Hematopoietic multipotent progenitor cell treated with erythropoietin and hydrocortisone succinate and interleukin-3 and kit ligand, for 8 days (in vitro differentiated cells): Measurements from ENCODE around the gene CNTN5.

Source experiments
- DNase-seq: peaks from one replicate; pipeline ENCODE4 v3.0.0-alpha.2; 2015

The CNTN5 gene

DNA sequence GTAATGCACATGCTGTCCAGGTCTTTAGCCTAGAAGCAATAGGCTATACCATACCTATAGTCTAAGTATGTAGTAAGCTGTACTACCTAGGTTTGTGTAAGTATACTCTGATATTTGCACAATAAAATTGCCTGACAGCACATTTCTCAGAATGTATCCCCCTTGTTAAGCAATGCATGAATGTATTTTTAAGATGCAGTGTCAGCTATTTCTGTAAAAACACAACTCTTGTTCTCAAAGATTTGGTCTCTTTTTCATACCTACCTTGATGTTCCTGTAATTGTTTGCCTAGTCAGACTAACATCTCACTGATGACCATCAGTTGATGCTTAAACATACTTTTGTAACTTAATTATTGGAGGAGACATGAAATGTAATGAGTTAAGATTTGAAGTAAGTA, 619.9 kb downstream of the CNTN5 start:
- DNase-seq = no peak

DNA sequence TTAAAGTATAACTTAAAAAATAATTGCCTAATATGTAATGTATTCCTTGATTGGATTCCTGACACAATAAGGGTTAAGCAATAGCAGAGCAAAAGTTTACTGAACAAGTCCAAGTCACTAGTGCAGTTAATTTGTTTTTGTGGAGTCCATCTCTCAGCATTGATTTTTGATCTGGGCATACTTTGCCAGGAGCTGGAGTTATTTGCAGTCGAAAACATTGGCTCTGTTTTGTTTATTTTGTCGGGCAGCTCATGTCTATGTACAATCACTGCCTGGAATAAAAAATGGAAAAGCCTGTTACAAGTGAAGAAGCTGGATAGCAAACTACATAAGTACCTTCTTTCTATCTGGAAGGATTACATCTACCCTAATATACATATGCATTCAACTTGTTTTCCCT, 625.2 kb downstream of the CNTN5 start:
- DNase-seq = no peak

DNA sequence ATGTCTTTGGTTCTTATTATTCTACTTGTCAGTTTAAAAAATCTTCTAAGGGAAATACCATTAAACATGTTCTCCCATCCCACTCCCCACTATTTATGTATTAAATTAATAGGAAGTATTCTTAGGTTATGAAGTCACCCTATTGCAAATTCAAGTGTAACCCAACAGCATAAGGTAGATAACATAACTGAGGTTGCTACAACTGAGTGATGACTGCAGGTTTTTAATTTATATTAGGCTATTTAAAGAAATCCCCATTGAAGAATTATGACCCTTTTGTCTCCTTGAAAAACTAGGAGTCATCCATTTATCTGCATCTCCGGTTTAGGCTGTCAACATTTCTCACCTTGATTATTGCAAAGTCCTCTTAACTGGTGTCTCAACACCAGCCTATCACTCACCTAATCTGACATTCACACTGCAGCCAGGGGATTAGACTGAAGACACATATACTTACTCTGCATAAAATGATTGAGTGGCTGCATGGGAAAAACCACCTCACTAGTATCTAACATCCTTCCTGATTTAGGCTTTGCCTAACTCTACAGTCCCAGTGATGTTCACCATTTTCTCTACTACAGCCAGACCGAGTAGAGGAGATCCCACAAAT, 649.4 kb downstream of the CNTN5 start:
- DNase-seq = no peak

DNA sequence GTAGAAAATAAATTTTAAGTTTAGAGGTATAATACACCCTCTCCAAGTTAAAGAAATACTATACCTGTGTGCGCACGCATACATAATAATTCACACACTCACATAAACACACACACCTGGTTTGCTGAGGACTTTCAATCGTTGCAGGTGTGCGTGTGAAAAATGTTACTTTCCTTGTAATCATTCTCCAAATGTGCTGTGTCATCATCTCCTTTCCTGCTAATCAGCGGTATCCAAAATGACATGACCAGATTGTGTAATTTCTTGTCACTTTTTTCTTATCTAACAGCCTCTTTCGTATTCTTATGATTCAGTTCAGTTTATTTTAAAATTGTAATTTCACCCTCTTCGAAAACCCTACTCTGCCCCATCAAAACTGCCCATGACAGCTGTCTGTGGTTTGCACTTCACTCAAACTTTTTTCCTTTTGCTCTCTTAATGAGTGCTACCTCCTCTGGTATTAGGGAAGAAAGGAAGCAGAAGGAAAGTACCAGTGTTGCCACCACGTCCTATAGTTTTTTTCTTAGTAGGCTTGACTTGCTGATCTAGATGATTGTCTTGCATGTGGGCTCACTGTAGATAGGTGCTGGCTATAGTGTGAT, 651.2 kb downstream of the CNTN5 start:
- no peak for DNase-seq

DNA sequence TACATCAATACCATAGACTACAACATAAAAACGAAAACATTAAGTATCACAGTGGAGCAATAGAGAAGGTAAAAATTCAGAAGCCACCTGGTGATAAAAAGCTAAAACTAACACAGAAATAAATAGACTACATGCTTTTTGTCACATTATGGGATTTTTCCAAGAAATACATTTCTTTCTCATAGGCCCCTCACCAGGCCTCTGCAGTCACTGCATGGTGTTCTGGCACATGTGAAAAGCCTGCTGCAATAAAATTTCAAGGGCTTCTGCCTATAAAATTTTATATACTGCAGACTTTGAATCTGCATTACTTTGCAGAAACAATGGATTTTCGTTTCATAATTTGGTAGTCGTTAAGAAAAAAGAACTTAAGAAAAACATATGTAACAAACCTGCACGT, 655.5 kb downstream of the CNTN5 start:
- DNase-seq = no peak

DNA sequence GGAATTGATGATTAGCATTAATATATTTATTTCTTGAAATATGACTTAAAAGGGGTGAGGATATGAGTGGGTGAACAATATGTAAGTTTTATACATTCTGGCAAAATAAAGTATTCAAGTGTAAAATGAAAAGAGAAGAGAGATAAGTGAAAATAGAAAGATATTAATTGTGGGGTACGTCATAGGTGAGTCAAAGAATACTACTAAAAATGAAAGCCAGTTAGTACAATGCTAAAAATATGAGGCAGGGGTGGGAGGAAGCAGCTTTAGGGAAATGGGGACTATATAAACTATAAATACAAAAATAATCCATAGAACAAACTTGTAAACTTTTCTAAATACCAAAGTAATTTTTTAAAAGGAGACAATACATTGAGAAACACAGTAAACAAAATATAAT, 661.4 kb downstream of the CNTN5 start:
- DNase-seq = no peak

DNA sequence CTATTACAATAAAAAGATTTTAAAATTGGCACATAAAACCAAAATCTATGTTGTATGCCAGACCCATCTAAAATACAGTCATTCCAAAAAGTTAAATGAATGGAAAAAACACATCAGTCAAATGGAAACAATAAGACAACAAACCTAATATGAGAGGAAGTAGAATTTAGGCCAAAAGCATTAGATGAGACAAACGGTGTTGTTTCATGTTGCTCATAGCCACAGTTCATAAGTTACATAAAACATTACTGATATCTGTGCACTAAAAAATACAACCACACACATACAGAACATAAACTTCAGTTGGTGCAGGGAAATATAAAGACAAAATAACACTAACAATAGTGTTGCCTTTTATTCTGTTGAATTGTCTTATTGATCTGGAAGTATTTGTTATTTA, 661.9 kb downstream of the CNTN5 start:
- DNase-seq = no peak

DNA sequence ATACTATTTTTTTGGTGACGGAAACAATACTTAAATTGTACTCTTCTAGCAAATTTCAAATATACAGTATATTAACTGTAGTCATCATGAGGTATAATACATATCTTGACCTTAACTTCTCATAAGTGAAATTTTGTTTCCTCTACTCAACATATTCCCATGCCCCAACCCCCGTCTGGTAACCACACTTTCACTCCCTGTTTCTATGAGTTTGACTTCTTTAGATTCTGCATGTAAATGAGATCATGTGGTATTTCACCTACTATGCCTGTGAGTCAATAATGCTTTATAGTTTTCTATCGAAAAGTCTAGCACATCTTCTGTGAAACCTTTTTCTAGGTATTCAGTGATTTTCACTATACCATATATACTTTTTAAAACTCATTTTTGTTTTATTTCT, 663.2 kb downstream of the CNTN5 start:
- DNase-seq = no peak

DNA sequence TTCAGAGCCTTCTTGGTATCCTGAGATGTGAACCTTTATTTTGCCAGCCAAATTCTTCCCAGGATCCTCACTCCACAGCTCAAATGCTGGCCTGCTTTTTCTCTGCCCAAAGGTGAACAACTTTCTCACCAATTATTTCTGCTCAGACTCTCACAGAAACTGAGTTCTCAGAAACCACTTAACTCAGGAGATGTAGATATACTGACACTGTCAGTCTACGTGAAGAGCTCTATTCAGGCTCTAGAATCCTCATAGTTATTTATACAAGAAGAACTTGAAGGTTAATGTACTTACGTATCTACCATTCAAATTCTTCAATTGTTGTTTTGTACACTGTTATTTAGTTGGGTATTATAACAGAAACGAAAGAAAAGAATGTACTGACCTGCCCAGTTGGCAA, 666.1 kb downstream of the CNTN5 start:
- DNase-seq = no peak

DNA sequence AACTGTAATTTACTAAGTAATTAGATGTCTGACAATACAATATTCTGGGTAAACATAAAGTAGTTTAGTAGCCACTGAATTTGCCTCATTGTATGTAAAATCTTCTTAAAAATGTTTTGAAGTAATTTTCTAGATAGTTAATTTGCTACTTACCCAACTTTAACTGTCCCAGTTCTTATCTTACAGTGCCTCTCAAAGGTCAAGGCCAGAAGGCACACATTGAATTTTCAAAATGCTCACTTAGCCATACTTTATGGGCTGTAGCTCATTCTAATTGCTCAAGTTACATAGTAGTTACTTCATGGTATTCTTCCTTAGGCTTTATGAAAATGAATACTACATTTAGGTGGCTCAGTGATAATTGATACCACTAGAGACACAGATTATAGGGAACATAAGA, 666.6 kb downstream of the CNTN5 start:
- DNase-seq = no peak

DNA sequence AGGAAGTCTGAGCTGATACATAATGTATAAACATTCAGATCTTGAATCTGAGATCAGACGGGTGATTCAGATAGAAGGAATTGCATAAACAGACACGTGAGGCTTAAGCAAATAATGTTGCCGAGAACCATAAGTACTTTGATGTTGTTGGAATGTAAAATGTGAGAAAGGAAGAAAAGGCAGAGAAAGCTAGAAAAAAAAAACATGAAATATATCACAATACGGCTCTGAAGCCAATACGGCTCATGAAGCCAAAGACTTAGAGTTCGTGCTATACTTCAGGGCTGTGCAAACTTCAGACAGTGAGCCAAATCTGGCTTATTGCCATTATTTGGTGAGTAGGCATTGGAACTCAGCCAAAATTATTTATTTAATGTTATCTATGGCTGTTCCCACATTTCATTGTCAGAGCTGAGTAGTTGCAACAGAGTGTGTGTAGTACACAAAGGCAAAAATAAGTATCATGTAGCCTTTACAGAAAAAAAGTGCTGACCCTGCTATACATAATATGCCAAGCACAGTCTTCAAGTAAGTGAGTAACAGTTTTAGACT, 673.3 kb downstream of the CNTN5 start:
- peak; percentile 11 for DNase-seq

DNA sequence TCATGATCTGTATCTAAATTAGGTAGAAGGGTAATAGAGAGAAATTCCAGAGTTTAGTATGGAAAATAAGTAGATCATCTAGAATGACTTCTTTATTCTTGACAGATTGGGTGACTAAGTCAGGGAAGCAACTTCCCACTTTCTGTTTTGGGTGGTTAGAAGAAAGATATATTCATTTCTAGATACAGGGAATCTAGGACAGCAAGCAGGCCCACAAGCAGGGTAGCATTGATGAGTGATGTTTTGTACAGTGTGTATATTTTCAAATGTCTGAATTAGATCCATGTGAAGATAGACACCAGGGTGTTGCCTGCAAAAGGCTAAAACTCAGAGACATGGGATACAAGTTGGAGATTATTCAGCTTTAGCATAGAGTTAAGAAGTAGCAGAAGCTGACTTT, 674.4 kb downstream of the CNTN5 start:
- DNase-seq = no peak

DNA sequence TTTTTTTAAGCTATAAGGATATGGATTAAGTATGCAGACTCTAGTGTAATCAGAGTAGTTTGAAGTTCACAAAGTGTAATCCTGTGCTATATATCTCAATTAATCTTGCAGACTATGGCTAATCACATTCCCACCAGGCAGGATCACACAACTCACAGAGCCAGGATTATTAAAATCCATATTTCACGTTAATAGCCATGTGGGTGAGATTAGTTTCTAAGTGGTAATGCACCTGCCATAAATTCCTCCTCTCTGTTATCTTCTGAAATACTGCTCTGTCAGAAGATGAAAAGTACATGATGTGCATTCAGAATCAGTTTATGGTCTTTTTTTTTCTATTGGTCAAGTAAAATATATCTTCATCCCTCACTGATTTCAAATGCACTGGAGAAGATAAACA, 686.1 kb downstream of the CNTN5 start:
- no peak for DNase-seq

DNA sequence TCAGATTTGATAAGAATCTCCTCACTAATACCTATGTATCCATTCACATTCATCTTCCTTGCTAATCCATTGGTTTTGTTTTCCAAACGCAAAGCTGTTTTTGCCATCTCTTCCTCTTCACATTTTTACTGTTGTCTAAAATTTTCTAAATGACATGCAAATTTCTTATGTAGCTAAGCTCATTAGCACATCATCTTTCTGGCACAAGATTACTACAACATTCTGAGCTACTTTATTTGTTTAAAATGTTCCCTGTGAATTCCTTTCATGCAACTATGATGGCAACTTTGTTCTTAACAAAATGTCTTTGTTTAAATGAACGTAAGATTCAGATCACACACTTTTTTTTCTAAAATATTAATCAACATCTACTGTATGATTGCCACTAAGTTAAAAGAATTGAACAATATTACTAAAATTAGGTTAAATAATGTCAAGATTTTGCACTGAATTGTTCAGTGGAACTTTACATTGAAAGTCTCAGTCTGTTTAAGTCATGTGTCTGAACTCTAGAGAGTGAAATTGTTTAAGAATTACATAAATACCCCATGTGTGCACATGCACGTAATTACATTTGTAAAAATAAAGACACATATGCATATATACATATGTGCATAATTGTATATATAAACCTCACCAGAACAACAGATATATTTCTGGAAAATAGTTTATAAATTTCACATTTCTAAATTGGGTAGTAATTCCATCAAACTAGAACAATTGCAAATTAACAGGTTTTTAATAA, 688.4 kb downstream of the CNTN5 start:
- no peak for DNase-seq

DNA sequence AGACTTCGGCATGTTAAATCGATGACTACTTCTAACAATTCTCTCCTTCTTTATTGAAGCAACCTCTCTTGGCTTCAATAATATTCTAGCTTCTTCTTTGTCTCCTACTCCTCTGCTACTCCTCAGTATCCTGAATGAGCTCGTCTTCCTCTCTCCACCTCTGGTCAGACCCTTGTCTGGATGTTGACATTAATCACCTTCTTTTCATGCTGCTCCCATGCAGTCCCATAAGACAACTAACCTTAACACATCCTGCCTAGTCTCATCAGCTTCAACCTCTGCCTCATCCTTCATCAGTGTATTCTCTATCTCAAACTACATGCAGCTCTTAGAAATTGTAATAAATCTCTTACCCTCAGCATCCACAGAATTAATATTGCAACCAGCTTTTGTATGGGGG, 695.6 kb downstream of the CNTN5 start:
- DNase-seq = no peak

DNA sequence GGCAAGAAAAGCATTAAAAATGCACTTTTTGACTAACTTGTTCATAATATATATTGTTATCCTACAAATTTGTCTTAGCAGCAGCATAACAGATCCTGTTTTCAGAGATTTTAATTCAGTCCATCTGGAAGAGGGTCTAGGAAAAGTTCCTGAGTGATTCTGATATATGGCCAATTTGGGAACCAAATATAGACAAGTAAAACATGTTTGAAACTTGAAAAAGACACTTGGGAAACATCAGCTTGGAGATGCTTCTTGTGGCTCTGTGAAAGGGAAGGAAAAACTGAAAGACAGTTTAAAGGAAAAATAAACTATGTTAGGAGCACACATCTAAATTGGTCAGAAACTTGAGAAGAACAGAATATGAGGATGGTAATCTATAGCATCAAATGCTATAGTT, 697.5 kb downstream of the CNTN5 start:
- DNase-seq = no peak

DNA sequence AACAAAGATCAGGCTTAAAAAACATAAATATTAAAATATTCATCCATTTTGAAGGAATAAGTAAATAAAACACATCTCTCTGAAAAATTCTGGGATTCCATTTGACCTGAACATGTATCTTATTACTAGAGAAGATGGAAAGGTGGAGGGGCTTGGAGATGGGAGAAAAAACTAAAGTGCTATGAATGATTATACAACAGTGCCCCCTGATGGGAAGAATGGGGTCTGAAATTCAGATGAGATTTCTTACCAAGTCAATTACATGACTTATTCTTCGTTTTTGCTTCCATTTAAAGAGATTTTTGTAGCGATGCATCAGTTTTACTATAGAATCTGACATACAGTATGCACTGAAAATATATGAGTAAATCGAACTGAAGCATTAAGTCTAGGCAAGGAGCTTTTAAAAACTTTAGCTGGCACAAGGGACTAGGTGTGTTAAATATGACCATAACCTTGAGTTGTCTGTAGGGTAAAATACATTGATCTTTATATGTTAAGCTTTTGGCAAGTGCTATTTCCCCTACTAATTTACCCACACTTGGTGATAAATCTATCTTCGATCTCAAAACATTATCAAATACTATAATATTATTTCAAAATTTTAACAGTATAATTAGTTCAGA, 718.8 kb downstream of the CNTN5 start:
- peak; percentile 21 for DNase-seq

DNA sequence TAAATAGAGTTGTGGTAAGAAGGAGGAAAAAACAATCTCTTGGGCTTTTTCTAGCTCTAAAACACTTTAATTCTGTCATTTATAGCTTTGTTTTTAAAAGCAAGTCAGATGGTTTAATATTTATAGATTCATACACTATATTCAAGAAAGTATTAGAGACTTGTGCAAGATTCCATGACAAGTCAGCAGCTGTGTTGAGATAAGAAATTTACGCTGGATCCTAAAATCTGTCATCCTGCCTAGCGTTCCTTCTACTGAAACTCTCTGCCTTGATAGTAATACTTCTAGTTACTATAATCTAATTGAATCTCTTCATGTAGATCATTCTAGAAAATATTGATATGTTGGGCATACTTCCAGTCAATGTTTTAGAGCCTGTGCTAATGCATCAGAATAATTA, 721.8 kb downstream of the CNTN5 start:
- no peak for DNase-seq

DNA sequence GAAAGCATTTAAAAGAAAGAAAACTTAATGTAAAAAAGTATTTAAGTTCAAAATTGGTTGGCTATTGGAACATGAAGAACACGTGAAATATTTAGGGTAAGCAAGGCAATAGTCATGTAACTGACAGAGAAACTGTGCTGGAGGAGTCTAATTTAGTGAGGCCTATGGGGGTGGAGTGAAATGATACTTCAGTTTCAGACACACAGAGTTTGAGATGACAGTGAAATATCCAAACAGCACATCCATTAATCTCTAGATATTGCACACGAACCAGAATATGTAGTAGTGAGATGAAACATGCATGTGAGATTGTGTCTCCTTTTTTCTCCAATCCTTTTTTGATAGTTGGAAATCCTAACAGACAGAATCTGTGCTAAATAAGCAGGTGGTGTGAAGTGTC, 739.0 kb downstream of the CNTN5 start:
- DNase-seq = no peak

DNA sequence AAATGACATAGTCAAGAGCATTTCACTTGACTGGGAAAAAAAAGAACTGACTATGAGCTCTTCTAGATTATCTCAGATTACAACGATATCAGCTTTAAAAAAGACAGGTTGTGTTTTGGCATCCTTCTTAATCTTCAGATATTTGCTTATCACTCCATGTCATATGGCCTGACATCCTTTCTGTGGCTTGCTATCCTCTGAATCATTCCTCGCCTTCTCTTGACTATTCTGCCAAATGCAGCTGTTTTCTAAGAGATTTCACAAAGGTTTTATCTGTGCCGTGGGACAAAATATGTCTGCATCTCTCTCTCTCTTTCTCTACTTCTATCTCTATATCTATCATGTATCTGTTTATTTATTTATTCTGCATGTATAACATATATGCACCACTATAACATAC, 746.1 kb downstream of the CNTN5 start:
- DNase-seq = no peak

DNA sequence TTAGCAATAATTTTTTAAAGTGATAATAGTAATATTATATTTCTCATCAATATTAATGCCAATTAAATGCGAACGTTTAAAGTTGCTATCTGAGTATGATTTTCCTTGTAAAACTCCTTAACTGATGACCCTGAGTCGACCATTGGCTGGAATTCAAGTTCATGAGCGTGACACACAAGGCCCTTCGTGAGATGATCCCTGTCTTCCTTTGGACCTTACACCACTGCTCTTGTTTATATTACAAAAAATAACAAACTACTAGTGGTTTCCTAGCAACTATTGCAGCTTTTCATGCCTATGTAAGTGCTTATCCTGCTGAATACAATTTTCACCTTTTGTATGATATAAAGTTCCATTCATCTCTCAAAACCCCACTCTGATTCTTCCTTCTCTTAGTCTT, 752.9 kb downstream of the CNTN5 start:
- DNase-seq = no peak

DNA sequence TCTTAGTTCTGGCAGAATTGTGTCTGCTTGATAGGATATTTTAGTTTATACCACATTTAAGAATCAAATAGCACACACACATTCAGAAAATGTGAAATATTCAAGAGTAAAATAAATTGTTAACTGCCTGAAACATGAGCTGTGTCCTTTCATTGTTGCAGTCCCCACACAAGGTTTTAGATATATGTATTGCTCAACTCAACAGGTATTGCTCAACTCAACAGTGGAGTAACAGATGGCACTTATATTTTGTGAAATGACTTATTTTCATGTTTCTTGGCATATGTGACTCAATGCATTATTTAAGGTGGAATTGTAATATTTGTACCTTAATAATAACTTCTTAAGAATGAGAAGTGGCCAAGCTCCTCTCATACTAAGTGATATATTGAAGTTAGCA, 760.3 kb downstream of the CNTN5 start:
- no peak for DNase-seq

DNA sequence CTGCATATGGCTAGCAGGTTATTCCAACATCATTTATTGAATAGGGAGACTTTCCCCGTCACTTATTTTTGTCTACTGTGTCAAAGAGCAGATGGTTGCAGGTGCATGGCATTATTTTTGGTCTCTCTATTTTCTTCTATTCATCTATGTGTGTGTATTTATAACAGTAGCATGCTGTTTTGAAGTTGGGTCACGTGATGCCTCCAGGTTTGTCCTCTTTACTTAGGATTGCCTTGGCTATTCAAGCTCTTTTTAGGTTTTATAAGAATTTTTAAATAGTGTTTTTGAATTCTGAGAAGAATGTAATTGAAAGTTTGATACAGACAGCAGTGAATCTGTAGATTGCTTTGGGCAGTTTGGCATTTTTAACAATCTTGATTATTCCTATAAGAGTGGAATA, 770.6 kb downstream of the CNTN5 start:
- DNase-seq = no peak

DNA sequence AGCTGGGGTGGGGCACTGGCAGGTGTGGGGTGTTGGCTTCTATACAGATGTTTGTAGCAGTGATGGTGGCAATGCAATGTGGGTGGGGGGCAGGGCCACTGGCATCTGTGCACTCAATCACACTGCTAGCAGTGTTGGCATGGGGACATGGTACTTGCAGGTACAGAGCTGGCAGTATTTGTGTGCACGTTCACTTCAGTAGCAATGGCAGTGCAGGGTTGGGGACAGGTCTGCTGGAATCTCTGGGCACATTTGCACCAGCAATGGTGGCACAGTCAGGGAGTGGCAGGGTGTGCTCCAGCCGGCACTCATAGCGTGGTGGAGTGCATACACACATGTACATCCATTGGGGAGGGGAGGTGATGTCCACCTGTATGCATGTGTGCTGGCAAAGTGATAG, 775.2 kb downstream of the CNTN5 start:
- DNase-seq = no peak
